ENCODE measurements around the gene ATP1A1.

The ATP1A1 gene

GRCh38 chr1:116345843-116346242, 27.2 kb upstream of the ATP1A1 start:
- DNase-seq: no peak

- no peak for DNase-seq
Observed at GRCh38 chr1:116346943-116347673, 25.9 kb upstream of the ATP1A1 start.

GRCh38 chr1:116347696-116348095, 25.3 kb upstream of the ATP1A1 start:
- no peak for DNase-seq

DNA sequence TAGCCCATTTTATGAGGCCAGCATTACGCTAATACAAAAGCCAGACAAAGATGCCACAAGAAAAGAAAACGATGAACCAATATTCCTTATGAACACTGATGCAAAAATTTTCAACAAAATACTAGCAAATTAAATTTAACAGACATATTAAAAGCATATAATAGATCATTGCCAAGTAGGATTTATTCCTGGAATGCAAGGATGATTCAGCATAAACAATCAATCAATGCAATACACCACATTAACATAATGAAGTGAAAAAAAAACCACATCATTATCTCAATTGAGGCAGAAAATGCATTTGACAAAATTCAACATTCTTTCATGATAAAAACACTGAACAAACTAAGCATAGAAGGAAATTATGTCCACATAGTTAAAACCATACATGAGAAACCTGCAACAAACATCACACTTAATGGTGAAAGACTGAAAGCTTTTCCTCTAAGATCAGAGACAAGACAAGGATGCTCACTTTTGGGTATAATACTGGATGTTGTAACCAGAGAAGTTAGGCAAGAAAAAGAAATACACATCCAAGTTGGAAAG, 22.9 kb upstream of the ATP1A1 start:
- DNase-seq: no peak

- no peak for DNase-seq
Observed at GRCh38 chr1:116351914-116352313, 21.1 kb upstream of the ATP1A1 start.

- no peak for DNase-seq
Observed at GRCh38 chr1:116352349-116352813, 20.7 kb upstream of the ATP1A1 start.

GRCh38 chr1:116353155-116353554, 19.9 kb upstream of the ATP1A1 start:
- DNase-seq: no peak

DNA sequence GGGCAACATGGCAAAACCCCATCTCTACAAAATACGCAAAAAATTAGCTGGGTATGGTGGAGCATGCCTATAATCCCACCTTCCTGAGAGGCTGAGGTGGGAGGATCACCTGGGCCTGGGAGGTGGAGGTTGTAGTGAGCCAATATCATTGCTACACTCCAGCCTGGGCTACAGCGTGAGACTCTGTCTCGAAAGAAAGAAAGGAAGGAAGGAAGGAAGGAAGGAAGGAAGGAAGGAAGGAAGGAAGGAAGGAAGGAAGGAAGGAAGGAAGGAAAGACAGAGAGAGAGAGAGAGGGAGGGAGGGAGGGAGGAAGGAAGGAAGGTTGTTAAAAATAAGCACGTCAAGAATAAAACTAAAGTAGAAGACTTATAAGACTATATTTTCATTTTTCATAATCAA, 17.0 kb upstream of the ATP1A1 start:
- DNase-seq: no peak

DNA sequence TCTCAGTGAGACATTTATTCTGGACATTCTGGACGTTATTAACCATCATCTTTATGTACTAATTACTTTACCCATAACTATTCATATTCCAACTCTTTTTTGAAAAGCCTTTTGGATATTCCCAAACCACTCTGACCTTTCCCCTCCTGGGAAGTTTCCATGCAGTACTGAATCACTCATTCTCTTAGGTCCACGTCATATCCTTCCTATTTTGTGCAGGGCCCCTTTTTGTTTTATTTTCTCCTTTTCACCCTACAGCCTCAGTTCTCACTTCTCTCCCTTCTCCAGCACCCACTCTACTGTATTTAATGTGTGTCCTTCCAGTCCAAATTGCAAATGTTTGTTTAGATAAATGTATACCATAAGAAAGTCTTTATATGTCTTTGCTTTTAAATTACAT, 16.4 kb upstream of the ATP1A1 start:
- DNase-seq: no peak

DNA sequence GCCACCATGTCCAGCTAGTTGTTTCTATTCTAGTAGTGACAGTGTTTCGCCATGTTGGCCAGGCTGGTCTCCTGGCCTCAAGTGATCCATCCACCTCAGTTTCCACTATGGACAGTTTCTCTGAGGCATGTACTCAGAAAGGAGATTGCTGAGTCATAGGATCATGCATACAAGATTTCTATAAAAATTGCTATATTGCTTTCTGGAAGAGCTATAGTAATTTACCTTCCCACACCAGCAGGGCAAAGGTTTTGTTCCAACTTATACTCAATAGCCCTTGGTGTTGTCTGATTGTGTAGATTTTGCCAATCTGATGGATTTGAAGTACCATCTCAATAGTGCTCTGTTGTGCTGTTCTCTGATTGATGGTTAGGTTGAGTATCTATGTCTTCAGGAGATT, 15.6 kb upstream of the ATP1A1 start:
- DNase-seq: no peak

DNA sequence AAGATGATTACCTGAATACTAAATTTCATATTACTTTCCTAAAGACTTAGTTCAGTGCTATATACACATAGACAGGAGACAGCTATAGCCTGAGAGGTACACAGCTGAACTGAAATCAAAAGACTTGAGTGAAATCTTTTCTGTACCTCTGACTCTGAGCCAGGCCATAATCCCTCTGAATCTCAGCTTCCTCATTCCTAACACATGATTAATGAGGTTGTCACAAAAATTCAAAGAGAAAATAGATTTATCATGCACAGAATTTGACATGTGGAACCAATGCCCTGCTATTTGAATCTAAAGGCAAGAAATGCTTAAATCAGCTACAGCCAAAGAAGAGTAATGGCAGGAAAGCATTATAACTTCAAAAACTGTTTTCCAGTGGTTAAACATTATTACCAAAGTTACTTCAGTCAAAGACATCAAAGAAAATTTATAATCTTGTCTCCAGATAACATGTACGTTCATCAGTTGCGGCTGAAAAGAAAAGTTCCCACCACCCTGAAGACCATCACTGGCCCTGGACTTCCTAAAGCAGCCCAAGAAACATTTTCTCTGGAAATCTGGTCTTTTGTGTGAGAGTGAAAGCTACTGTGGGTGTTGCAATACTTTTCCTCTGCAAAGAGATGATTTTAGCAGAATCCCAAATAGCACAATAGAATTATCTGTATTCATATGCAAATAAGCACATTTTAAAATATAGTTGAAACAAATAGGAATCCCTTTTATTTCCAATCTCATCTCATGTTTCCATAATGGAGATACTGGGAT, 13.8 kb upstream of the ATP1A1 start:
- no peak for DNase-seq

DNA sequence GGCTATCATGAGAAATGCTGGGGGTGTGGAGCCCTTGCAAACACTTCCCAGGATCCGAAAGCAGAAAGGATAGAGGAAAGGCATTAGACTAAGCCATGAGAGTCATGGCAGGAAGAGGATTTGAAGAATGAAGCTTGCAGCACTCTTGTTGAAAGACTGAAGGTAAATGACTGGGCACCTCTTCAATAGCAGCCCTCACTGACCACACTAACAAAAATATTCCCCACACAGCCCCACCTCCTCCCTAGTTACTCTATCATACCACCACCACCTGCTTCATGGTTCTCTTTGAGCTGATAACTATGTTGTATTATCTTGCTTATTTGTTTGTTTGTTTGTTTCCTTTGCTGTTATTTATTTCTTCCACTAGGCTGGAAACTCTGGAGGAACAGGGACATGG, 13.2 kb upstream of the ATP1A1 start:
- no peak for DNase-seq

DNA sequence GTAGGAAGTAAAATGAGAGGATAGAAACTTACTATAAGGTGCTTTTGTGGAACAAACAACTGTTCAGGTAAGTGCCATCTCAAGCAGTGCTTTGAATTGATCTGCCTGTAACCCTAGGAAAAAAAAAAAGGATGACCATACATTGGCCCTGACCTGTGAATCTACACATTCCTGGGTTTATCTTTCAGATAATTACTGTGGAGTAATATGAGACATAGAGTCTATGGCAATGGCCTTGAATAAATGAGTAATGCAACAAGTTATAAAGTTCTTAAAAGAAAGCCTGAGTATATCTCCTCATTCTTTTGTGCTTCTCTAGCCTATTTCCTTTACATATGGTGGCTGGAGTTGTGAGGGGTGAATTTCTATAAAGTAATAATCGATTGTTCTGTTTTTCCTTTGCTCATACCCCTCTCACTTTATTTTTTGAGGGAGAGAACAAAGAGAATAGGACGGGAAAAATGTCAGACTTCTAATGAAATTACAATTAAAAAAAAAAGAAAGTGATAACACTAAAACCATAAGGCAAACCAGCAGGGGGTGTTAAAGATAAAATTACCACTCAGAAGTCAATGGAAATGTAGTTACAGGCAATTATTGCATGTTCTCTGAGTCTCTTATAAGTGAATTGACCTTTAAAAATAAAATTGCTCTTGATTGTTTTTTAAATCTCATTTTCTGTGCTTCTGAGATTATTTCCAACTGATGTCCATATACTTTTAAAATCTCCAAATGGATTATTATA, 12.4 kb upstream of the ATP1A1 start:
- peak; percentile 36 for DNase-seq

- no peak for DNase-seq
Observed at GRCh38 chr1:116361648-116362047, 11.4 kb upstream of the ATP1A1 start.

DNA sequence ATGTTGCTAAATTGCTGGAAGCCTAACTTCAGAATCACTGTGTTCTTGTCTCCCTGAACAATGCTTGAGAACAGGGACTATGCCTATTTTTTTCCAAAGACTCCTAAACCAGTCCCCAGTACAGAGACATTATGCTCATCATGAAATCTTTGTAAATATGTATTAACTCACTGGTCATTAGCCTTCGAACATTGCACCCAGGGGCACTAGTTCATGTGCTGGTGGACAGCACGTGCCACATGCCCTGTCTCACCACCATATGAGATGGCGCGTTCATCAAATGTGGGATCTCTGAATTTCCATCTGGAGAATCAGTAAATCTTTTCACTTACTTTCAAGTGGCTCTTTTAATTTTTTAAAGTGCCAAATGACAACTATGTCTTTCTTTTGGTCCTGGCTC, 11.0 kb upstream of the ATP1A1 start:
- no peak for DNase-seq

DNA sequence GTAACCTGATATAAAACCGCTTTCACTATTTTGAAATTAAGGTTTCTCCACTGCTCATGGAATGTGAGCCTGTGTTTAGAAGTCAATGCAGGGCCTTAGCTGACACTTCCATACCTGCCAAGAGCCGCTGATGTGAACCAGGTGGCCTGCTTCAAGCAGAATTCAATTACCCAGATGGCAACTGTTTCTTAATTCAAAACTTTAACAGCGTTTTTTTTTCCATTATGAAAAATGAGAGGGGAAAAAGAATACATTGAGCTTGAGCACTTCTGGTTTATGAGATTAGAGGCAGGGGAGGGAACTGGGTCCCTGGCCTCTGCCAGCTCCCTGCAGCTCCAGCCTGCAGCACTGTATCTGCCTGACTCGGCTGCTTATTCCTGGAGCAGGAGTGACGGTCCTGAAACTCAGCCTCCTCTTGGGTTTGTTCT, 7.7 kb upstream of the ATP1A1 start:
- no peak for DNase-seq

GRCh38 chr1:116365857-116366256, 7.2 kb upstream of the ATP1A1 start:
- DNase-seq: no peak

DNA sequence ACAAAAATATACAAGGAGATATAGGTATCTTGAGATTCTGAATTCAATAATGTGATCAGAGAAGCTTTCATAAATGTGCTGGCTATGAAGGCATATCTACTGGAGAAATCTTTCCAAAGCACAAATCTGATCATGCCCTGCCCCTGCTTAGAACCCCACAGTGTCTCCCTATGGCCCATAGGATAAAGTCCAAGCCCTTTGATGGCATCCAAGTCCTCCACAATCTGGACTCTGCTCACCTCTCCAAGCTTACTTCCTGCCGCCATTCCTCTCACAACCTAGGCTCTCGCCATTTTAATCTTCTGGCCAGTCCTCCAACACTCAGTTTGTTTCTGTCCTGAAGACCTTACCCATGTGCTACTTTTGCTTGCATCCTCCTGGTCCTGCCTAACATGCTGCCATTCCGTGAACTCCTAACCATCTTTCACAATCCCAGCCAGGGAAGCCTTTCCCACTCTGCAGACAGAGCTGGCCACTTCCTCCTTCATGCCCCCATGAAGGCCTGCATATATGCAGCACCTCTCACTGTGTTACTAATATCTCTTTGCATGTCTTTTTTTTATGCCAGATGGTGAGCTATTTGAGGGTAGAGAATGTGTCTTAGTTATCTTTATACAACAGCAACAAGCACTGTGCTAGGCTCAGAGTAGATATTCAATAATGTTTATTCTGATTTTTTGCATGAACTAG, 5.6 kb upstream of the ATP1A1 start:
- no peak for DNase-seq

GRCh38 chr1:116368241-116368640, 4.8 kb upstream of the ATP1A1 start:
- DNase-seq: no peak

DNA sequence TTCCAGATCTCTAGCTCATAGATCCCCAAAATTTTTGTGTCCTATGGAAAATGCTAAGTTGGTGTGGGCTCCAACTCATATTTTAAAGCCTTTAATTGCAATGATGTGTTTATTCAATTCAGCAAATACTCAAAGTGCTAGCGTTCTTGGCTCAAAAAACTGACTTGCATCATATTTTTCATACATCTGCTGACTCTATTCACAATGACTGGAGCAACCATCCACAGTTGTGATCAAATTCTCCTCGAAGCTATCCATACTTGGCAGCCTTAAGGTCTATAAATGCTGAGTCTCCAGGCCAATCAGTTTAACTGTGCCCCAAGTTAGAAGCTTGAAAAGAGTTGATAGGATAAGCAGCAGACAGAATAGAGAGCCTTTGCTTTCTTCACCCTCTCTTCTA, 2.9 kb upstream of the ATP1A1 start:
- no peak for DNase-seq

DNA sequence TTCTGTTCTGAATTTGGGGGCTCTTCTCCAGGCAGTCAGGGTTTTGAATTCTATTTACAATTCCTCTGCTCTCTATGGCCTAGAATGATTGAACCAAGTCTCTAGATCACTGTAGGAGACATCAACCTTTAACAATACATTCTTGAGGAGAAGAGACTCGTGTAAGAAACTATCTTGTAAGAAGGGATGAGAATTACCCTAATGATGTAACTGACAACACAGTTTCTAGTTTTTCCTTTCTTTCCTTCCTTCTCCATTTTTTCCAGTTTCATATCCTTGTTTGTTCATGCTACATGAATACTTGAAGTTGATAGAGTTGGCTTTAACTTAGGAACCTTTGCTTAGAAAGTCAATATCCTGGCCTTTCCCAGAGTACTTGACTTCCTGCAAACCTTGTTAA, 1.3 kb upstream of the ATP1A1 start:
- no peak for DNase-seq

DNA sequence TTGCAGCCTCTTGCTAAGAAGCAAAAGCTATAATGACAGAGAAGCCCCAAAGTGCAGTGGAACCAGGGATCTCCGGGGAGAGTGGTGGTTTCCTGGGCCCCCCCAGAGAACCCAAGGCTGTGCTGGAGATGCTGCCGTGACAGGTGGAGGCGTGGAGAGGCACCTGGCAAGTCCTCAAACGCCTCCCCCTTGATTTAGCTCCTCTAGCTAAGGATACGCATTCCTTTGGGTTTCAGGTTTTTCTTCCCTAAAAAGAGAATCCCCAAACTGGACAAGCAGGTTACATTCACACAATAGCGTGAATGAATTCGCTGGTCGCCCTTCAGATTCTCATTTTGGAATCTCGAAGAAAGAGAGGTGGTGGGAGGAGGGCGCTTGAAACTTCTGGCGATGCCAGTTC, 853 bp upstream of the ATP1A1 start:
- DNase-seq: no peak

Measured in activated CD4-positive, alpha-beta T cell treated with anti-CD3 and anti-CD28 coated beads, Interleukin-2, Interleukin-6, amounts not matched to agents 100 ng/mL and 50 ng/mL, durations not matched to agents 16 hours and 8 hours (primary cell).